Suprapubic skin (tissue), 4 donors: ENCODE measurements around the gene SIPA1L3. TPM values are rescaled to one million over a fixed set of nuclear protein-coding genes. Genes with fewer than 3 reads are reported as not detected.

Source experiments
- DNase-seq, 2 donors: peaks; one replicate each; pipeline ENCODE4 v3.0.0-alpha.2; 2019; ENCODE audit warnings: low spot score in 2 of 2
- H3K27ac ChIP-seq: fragments of 200-600 bp; sonication (generic); one replicate; pipeline ENCODE4 v1.5.1; 2019
- H3K27me3 ChIP-seq: fragments of 200-600 bp; sonication (generic); one replicate; pipeline ENCODE4 v1.5.1; 2019
- H3K36me3 ChIP-seq: fragments of 200-600 bp; sonication (generic); one replicate; pipeline ENCODE4 v1.5.1; 2019
- H3K4me1 ChIP-seq: fragments of 200-600 bp; sonication (generic); one replicate; pipeline ENCODE4 v1.5.1; 2019
- H3K4me3 ChIP-seq: fragments of 200-600 bp; sonication (generic); one replicate; pipeline ENCODE4 v1.5.1; 2019; ENCODE audit warnings: mild to moderate bottlenecking
- H3K9me3 ChIP-seq: fragments of 200-600 bp; sonication (generic); one replicate; pipeline ENCODE4 v1.5.1; 2019
- CTCF ChIP-seq, 2 donors: fragments of 200-600 bp in 1 of 2; fragments of 450-650 bp in 1 of 2; sonication (generic) in 1 of 2; IDR thresholded peaks; one replicate each; pipeline ENCODE4 v1.5.1; 2016 to 2019; ENCODE audit warnings: antibody characterized with exemption in 2 of 2, mild to moderate bottlenecking in 1 of 2, moderate library complexity in 1 of 2
- EP300 ChIP-seq: sonication (generic); formaldehyde crosslinking; IDR thresholded peaks from one replicate; pipeline ENCODE4 v1.6.1; 2017; ENCODE audit warnings: antibody characterized with exemption
- POLR2A ChIP-seq, 2 donors: fragments of 450-650 bp; IDR thresholded peaks; one replicate each; pipeline ENCODE4 v1.6.1; 2017; ENCODE audit warnings: antibody characterized with exemption in 2 of 2, mild to moderate bottlenecking in 2 of 2, moderate library complexity in 2 of 2
- POLR2AphosphoS5 ChIP-seq, 3 donors: sonication (generic); formaldehyde crosslinking; IDR thresholded peaks; one replicate each; pipeline ENCODE4 v1.6.1; 2017; ENCODE audit warnings: antibody characterized with exemption in 3 of 3
- WGBS: methylation state at CpG from one replicate; pipeline ENCODE4 v1.1.5; 2018; 5-methylcytosine and 5-hydroxymethylcytosine counted together
- total RNA-seq, 4 donors: library from RNA; depleted of rRNA; stranded (reverse); fragments of >200 nt; gene quantifications; one replicate each; pipeline ENCODE4 v1.1.0, GENCODE V29; 2016

Gene SIPA1L3
- total RNA-seq, 4 donors from 2014 or later: 52.6 to 92.1 (median 81.8) TPM

DNA sequence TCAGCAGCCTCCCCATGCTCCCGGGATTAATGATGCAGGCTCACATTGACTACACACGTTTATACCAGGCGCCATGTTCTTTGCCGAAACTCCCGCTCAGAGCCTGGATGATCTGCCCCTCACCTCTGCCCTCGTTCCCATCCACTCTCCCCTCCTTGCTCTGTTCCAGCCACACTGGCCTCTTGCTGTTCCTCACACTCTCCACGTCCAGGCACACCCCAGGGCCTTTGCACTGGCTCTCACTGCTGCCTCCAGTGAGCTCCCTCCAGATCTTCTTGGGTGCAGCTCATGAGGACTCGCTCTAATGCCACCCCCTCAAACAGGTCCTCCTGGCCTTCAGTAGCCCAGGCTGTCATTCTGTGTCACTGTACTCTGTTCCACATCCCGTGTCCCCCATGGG is 277.8 kb downstream of the SIPA1L3 start:
- DNase-seq: no peak
- peaks cover 18% of the 10 kb centered on the region for H3K4me1 ChIP-seq
- peaks cover 4% of the 10 kb centered on the region for H3K9me3 ChIP-seq
- H3K36me3 ChIP-seq: peaks cover 21% of the 10 kb centered on the region
- no peak overlapping the region for H3K4me3 ChIP-seq
- 94% methylated on average over 9 of the region's 9 CpGs for WGBS
- no peaks in the 10 kb centered on the region for H3K27me3 ChIP-seq
- no peak overlapping the region for H3K27ac ChIP-seq
- no peak for TF ChIP-seq EP300
- TF ChIP-seq CTCF (IDR thresholded peaks at IDR 0.05): no peak
- TF ChIP-seq POLR2AphosphoS5 (IDR thresholded peaks at IDR 0.05): no peak

DNA sequence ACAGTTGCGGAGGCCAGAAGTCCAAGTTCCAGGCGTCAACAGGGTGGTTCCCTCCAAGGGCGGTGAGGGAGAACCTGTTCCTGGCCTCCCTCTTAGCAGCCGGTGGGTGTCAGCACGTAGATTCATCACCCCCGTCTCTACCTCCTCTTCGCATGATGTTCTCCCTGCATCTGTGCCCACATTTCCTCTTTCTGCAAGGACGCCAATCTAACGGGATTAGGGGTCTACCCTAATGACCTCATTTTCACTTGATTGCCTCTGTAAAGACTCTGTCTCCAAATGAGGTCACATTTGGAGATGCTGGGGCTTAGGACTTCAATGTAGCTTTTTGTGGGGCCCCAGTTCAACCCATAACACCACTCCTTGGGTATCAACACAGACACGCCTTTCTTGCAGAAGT is 278.6 kb downstream of the SIPA1L3 start:
- TF ChIP-seq POLR2A (IDR thresholded peaks at IDR 0.05): no peak
- TF ChIP-seq POLR2AphosphoS5 (IDR thresholded peaks at IDR 0.05): no peak
- TF ChIP-seq CTCF (IDR thresholded peaks at IDR 0.05): no peak
- Histone ChIP-seq H3K4me1 (peaks cover 22% of the 10 kb centered on the region), H3K27ac (no peak overlapping the region), H3K27me3 (no peaks in the 10 kb centered on the region), H3K9me3 (no peaks in the 10 kb centered on the region), H3K4me3 (no peak overlapping the region), H3K36me3 (peaks cover 17% of the 10 kb centered on the region)
- WGBS: 95% methylated on average over 10 of the region's 10 CpGs
- no peak for DNase-seq

DNA sequence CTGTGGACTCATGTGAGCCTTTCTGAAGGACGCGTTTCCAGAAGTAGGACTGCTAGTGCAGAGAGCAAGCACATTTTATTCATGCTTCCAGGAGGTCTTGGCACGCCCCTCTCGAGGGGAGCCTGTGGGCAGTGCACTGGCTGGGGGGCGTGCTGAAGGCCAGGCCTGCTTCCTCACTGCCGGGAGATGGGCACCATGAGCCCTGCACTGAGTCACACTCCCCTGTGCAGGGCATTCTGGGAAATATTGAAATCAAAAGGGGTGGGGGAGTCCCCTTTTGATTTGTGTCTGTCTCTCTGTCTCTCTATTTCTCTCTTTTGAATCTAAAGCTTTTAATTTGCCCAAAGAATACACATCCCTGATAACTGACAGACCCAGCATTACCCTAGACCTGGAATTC is 283.1 kb downstream of the SIPA1L3 start:
- DNase-seq: no peak
- Histone ChIP-seq H3K9me3 (no peaks in the 10 kb centered on the region), H3K27me3 (no peaks in the 10 kb centered on the region), H3K27ac (no peak overlapping the region), H3K4me1 (peaks cover 5% of the 10 kb centered on the region), H3K4me3 (no peak overlapping the region), H3K36me3 (peaks cover 28% of the 10 kb centered on the region)
- 60% methylated on average over 4 of the region's 6 CpGs for WGBS
- TF ChIP-seq POLR2AphosphoS5 (IDR thresholded peaks at IDR 0.05) (no peak), CTCF (IDR thresholded peaks at IDR 0.05) (no peak), EP300 (no peak), POLR2A (IDR thresholded peaks at IDR 0.05) (no peak)

DNA sequence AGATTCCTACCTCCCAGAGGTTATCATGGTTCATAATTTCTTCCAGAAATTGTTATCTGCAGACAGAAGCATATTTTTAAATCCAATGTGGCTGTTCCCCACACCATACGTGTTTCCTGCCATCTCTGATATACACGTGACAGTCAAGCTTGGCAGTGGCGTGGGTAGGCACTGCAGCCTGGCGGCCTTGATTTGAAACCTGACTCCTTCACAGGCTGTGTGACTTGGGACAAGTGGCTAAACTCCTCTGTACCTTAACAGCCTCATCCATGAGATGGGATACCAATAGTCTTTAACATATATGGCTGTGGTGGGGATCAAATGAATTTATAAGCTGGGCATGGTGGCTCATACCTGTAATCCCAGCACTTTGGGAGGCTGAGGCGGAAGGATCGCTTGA is 283.8 kb downstream of the SIPA1L3 start:
- Histone ChIP-seq H3K36me3 (peaks cover 31% of the 10 kb centered on the region), H3K9me3 (no peaks in the 10 kb centered on the region), H3K4me1 (peaks cover 5% of the 10 kb centered on the region), H3K4me3 (no peak overlapping the region), H3K27me3 (no peaks in the 10 kb centered on the region), H3K27ac (no peak overlapping the region)
- TF ChIP-seq POLR2AphosphoS5 (IDR thresholded peaks at IDR 0.05) (no peak), POLR2A (IDR thresholded peaks at IDR 0.05) (no peak), EP300 (no peak), CTCF (IDR thresholded peaks at IDR 0.05) (no peak)
- WGBS: 76% methylated on average over 6 of the region's 6 CpGs
- no peak for DNase-seq

DNA sequence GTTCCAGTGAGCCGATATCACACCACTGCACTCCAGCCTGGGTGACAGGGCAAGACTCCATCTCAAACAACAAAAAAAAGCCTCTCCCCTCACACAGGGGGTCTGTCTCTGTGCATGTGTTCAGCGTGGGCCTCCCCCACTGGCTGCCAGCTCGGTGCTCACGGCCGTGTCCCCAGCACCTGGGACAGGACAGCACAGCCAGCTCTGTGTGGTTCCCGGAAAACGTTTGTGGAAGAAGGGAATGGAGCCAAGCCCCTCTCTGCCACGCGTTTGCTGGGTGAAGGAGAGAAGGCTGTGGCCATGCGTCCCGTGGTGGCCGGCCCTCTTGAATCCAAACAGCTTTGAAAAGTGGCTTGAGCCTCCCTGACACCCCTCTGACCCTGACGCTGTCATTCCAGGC is 284.7 kb downstream of the SIPA1L3 start:
- Histone ChIP-seq H3K9me3 (no peaks in the 10 kb centered on the region), H3K27me3 (no peaks in the 10 kb centered on the region), H3K36me3 (peaks cover 32% of the 10 kb centered on the region), H3K27ac (no peak overlapping the region), H3K4me3 (no peak overlapping the region), H3K4me1 (peaks cover 5% of the 10 kb centered on the region)
- TF ChIP-seq POLR2AphosphoS5 (IDR thresholded peaks at IDR 0.05) (no peak), CTCF (IDR thresholded peaks at IDR 0.05) (no peak), POLR2A (IDR thresholded peaks at IDR 0.05) (no peak), EP300 (no peak)
- WGBS: 79% methylated on average over 12 of the region's 13 CpGs
- no peak for DNase-seq
